GM19351 (cell line): ENCODE results near the gene FHOD1.

Source experiments
- ATAC-seq: cut with Tn5 transposase; IDR thresholded peaks from one replicate; pipeline ENCODE4 v1.9.1; 2021; ENCODE audit warnings: mild to moderate bottlenecking, moderate library complexity; ENCODE audit not compliant: unreplicated experiment

Gene FHOD1

DNA sequence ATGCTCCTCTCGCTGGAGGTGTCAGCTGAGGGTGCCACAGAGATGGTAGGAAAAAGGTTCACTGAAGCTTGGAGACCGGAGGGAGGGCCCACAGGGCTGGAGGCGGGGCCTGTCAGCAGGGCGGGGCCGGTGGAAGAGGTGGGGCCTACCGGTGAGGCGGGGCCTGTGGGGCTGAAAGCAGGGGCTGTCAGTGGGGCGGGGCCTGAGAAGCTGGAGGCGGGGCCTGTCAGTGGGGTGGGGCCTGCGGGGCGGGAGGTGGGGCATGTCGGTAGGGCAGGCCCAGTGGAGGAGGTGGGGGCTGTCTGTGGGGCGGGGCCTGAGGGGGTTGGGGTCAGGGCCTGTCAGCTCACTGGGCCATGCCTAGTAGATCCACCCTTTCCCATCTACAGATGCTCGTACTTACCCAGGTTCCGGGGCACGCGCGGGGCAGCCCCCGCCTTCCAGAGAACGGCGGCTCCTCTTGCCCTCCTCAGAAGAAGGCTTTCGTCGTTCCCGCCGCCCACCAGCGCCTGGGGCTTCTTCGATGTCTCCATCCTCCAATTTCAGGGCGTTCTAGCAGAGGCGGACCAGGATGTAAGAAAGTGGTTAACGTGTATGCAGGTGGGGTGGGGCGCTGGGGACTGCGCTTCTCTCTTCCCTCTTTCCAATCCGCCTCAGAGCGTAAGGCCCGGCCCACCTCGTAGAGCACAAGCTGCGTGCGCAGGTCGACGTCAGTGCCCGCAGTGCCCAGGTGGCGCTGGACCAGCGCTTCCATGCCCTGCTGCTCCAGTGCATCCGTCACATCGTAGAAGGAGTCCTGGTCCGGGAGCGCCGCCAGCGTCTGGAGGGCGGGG, 10.5 kb downstream of the FHOD1 start:
- ATAC-seq, result peak; percentile 78

DNA sequence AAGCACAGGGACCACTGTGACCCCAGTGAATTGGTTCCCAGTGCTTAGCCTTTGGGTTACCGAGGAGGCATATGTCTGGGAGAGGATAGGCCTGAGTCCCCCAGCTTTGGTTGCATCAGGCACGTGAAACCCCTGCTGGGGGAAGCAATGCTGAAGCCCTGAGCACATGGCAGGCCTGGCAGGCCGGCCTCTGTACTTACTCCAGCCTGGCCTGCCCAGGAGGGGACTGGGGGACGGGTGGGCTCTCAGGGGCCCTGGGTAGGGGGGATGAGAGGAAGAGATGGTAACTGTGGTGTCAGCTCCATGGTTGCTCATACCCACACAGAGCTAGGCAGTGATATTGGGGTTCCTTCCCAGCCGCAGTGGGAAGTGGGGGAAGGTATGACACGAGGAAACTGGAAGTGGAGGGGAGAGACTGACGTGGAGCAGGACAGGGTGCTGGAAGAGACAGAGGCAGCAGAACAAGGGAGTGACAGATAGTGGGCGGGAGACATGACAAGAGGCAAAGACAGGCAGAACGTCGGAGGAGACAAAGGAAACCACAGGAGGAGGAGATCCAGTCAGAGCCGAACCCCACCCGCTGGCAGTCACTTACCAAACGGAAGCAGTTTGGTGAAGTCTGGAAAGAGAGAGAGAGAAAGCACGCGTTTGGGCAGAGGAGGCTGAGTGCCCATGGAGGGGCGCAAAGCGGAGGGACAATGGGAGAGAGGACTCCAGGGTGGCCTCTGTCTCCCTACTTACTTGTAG, 11.3 kb downstream of the FHOD1 start:
- ATAC-seq, result no peak

DNA sequence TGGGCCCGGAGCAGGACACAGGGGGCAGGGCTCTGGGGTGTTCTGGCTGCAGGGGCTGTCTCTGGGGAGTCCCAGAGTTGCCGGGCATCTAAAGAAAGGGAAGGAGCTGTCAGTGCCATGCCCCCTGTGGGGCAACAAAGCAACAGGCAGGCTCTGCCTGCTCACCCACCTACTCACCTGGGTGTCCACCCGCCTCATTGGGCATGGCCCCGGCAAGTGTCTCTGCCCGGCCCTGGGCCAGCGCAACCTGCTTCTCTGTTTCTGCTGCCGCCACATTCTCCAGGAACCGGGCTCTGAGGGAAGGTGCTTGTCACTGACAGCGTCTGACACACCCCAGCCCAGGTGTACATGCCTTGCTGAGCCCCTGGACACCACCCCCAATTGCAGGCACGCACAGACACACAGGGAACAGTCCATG, 13.1 kb downstream of the FHOD1 start:
- no peak for ATAC-seq

DNA sequence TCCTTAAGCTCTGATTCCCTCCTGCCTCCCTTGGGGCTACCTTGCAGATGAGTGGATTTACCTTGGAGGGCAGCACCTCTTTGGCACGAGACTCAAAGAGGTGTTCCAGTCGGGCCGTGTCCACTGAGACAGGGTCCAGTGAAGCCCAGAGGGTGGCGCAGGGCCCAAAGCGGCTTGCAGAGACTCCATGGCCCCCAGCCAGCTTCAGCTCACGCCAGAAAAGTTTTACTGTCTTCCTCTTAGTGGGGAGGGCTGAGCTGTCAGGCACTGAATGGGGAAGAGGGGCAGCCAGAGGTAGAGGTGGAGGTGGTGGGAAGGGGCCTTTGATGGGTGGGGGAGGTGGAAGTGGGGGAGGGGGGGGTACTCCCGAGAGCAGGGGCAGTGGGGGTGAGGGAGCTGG, 13.7 kb downstream of the FHOD1 start:
- no peak for ATAC-seq

DNA sequence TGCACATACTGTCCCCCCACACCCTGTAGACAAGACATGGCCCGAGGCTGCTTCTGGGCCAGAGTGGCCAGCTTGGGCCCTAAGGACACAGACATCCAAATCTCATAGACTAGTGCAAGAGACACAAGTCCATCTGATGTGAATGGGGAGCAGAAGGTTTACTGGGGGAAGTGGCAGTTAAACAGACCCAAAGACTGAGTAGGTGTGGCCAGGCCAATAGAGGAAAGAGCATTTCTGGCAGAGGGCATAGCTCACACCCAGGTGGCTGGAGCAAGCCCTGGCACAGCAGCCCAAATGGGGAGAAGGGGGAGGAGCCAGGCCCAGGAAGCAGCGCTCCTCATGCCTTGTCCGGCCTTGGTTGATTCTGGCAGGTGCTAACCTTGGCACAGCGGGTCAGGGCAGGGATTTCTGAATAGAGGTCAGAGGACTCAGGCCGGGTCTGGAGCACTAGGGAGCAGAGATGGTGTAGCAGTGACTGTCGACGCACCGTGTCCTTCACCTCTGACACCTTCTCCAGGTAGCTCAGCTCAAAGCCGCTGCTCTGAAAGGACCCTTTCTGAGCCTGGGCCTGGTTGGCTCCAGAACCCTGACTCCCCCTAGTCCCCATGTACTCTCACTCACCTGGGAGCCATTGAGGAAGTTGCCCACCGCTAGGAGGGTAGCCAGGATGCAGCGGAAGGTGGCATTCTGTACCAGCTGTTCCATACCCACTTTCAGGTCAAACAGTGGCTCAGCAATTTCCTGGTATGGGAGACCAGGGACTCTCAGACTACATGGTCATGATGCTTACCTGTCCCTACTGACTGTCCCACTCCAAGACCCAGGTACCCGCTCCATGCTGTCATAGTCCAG, 16.2 kb downstream of the FHOD1 start:
- no peak for ATAC-seq

DNA sequence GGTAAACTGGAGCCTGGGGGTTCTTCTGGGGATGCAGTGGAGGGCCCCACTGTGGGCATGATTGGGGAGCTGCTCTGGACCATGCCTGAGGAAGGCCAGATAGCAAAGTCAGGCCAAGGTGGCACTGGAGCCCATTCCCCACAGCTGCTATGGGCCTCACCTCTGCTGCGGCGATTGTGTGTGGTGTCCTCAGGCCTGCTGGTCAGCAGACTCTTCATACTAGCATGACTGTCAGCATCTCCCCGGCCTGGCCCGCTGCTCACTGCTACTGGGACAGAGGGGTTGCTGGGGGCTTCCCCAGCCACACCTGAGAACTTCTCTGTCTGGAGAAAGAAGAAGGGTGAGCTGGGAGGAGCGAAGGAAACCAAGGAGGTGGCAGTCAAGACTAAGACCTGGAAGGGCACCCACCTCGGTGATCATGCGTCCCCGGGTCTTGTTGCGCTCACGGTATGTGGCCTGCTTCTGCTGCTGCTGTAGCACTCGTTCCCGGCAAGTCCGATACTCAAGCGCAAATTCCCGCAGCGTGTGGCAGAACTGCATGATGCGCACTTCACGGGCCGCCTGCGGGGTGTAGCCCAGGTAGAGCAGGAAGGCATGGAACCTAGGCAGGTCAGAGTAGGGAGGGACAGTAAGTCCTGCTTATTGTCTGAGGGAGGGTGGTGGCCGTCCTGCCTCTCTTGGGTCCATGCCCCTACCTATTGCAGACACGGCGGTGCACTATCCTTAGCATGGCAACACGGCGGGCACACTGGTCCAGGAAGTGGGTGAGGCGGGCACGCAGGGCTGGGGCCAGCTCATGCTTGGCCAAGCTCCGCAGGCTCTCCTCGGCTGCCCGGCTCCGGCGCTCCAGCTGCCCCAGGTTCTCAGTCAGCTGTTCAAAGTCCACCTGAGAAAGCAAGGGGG, 17.1 kb downstream of the FHOD1 start:
- ATAC-seq, result no peak

DNA sequence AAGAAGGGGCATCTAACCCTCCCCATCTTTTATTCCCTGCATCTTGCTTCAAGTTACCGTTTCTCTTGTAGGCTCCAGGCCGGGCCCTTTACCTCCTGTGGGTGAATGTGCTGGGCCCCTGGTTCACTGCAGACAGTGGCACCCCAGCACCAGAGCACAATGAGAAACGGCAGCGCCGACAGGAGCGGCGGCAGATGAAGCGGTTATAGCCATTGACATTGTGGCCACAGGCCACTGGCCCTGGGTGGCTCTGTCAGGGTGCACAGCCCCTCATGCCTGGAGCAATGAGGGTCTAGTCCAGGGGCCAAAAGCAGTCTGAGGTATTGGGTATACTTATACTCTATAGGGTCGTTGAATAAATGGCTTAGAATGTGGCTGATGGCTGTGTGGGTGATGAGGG, 18.4 kb downstream of the FHOD1 start:
- ATAC-seq, result no peak

DNA sequence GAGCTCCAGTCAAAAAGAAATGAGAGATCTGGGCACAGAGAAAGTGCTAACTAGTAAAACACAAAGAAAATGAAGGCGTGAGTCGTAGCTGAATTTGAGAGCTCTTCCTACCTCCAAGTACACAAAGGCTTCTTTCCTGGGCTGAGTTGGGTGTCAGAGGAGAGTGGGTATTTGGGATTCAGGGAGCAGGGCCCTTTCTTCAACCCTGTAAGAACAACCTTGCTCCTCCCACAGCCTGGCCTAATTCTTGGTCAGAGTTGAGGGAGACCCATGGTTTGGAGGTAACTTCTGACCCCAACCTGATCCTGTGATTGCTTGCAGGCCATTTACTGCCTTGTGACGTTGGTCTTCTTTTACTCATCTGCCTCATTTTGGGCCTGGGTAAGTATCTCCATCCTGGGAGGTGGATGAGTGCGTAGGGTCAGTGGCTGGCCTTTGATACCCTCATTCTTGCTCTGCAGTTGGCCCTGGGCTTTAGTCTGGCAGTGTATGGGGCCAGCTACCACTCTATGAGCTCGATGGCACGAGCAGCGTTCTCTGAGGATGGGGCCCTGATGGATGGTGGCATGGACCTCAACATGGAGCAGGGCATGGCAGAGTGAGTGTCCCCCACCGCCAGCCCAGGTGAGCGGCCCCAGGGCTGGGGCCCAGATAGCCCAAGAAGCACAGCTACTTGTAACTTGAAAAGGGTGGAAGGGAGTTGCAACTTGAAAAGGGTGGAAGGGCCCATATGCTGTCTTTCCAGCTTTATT, 19.1 kb downstream of the FHOD1 start:
- no peak for ATAC-seq

DNA sequence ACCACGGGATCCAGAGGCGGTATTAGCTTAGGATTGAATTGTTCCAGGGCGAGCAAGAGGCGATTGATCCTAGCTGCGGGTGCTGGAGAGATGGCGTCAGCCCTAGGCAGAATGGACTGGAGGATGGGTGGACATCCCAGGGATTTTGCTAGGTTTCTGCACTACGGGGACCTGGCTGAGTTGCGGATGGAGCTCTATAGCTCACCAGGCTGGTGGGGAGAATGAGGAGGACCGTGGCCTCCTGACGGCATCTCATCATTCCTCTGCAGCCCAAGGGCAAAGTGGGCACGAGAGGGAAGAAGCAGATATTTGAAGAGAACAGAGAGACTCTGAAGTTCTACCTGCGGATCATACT, 19.7 kb downstream of the FHOD1 start:
- no peak for ATAC-seq

DNA sequence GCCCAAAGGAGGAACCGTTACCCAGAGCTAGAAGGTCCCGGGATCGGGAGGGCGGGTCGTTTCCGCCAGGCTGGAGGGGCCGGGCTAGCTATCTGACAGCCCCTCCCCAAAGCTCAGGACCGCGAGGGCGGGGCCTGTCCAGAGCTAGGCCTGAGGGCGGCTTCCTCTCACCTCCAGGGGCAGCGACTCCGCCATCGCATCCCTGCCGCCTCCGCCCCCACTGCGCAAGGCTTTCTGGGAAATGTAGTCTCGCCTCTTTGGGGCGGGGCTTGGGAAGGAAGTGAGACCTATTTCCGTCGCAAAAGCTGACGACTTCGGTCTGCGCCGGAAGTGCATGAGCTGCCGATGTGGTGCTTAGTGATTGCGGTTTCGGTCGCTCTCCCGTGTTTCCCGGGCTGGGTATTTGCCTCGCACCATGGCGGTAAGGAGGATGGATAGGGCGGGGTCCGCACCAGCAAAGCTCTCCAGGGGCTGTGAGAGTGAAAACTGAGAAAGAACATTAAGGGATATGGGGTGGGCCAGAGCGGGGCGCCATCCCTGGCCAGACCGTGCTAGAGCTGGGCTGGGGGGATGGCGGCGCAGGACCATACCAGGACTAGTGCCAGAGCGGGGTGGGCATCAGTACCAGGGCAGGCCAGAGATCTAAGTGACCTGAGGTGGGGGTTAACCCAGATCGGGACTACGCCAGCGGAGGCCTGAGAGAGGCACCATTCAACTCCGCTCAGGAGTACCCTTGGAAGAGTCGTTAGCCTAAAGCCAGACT, 20.3 kb downstream of the FHOD1 start, which contains the start of gene TMEM208:
Gene TMEM208 (plus strand): TSS at position 327 of the 763 bp plus-strand sequence. CDS start 89 bp downstream, at position 416.
- ATAC-seq, result peak; percentile 97

DNA sequence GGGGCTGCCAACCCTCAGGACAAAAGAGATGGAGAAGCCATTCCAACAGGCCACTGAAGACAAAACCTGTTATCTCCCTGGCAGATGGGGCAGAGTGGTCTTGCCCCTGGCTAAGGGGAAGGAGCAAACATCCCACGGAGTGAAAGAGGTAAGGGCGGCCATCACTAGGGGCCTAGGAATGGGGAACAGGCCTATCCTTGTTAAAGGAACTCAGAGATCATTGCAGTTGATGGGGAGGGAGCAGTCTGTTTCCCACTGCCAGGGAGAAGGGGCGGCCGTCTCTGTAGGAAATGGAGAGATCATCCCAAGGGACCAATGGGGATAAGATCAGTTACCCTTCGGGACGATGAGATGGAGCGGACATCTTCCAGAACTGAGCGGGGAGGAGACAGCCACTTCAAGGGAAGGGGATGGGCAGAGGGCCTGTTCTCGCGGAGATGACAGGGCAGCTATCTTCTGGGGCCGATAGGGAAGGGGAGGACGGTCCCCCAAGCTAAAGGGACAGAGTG, 20.9 kb downstream of the FHOD1 start:
- ATAC-seq, result no peak

DNA sequence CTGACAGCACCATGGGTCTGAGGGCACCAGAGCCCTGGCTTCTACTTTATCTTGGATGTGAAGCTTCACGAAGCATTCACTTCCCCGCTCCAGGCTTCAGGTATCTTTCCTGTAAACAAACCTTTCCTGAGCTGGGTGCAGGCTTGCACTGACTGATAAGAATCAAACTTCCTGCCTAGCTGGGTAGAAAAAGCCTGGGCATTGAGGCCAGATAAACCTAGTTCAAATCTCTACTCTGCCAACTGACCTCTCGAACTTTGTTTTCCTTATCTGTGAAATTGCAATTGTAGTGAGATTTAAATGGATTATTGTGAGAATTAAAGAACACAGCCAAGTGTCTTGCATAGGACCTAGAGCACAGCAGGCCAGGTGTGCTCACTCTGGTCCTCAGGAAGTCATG, 23.3 kb downstream of the FHOD1 start:
- no peak for ATAC-seq

DNA sequence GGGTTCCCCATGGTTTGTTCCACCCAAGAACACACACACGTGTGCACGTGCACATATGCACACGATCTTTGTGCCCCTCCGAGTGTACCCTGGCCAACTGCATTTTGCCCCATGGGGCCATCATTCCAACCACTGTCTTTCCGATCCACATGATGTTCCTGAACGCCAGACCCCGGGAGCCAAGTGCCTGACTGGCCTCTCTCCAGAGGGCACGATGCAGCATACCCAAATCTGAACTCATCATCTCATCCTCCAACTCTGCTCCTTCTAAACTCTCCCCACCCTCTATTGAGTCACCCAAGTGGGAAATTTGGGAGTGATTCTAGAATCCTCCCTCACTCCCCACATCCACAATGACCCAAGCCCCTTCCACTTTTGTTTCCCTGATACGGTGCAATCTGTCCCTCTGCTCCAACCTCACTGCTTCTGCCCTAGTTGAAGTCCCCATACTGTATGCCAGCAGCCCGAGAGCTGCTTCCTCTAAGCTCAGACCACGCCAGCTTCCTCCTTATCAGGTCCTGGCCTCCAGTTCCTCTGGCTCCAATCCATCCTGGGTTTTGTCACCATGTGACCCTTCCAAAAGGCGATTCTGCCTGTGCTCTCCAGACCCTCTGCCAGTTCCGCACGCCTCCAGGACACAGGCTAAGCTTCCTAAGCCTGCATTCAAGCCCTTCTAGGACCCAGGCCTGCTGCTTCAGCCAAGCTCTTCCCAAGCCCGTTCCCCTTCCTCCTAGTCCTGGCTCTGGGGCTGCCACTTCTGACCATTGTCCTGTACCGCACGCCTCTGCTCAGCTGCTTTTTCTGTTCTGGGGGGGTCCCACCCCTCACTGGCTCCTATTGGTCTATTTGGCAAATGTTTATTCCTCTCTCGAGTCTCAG, 30.4 kb downstream of the FHOD1 start:
- ATAC-seq, result no peak

DNA sequence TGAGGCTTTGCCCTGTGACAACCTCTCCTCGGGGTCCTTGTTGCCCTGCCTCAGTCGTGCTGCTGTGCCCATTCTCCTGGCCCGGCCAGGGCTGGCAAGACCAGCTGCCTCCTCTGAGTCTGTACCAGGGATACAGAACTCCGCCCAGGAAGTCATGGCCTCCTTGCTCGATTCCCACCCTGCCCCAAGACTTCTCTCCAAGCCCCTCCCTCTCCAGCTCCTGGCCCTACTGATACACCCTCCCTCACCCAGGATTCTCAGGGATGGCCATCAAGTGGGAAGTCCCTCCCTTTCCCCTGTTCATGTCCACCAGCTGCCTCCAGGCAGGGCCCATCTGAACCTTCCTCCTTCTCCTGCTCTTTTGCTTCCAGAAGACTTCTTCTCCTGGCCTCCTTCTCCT, 31.6 kb downstream of the FHOD1 start:
- no peak for ATAC-seq

DNA sequence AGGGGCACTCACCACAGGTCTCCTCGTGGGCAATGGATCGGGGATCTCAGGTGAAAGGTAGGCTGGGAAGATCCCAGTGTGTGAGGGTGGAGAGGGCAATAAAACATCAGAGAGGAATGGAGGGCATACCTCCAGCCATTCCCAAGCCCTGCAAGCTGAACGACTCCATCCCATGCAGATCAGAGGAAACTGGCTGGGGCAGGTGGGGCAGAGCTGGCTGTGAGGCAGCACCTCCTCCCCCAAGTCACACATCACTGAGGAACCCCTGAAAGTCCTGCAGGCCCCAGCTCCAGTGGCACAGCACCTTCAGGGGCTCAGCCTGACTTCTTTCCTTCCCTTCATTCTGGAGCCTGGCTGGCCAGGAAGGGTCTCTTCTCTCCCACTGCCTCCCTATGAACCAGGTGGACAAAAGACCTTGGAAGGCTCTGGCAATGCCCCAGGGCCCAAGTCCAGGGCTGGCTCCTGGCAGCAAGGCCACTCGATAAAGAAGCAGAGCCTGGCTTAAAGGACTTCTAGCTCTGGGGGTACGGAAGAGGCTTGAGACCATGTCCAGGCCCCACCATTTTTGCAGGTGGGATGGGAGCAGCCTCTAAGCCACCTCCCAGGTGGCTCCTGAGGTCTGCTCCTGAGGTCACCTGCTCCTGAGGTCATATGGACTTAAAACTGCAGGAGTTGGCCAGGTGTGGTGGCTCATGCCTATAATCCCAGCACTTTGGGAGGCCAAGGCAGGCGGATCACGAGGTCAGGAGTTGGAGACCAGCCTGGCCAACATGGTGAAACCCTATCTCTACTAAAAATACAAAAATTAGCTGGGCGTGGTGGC, 33.9 kb downstream of the FHOD1 start:
- ATAC-seq, result no peak

DNA sequence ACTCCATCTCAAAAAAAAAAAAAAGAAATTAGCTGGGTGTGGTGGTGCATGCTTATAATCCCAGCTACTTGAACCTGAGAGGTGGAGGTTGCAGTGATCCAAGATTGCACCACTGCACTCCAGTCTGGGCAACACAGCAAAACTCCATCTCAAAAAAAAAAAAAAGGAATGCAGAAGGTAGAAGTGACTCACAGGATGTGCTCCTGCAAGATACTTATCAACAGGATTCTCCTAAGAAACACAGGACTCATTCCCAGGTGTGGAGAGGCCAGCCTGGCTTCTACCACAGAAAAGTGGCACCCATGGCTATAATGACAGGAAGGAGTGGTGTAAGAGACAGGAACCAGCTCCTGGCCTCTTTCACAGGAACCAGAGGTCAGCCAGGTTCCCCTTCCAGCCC, 34.5 kb downstream of the FHOD1 start:
- ATAC-seq, result no peak

DNA sequence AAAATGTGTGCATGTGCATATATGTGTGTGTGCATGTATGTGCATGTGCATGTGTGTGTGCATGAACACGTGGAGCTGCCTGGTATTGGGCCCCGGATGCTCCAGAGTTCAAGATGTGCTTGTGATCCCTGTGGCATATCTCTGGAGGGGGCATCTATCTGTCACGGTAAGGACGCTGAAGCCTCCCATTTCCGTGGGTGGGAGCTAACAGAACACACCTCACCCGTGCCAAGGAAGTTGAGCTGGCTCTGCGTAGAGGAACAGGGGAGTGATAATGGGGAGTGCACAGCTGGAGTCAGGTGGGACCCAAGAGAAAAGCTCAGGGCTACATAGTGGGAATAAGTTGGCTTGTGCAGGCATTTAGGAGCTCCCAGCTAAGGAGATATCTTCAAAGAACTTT, 35.6 kb downstream of the FHOD1 start:
- no peak for ATAC-seq
